BJ (cell line): ENCODE results near the gene MAP3K4. TPM values are rescaled to one million over a fixed set of nuclear protein-coding genes. Genes with fewer than 3 reads are reported as not detected.

Experiments
- CTCF ChIA-PET: fragments of 350-600 bp; formaldehyde crosslinking; extraction: SDS; loops from one replicate; lab custom pipeline; 2021; ENCODE audit warnings: antibody characterized with exemption, inconsistent platforms; lab: Yijun Ruan, JAX
- POLR2A ChIA-PET: fragments of 300-600 bp; sonication (Branson Sonifier 250); formaldehyde crosslinking; extraction: SDS; loops from one replicate; lab custom pipeline; 2021; ENCODE audit warnings: antibody characterized with exemption; lab: Charles Lee
- DNase-seq: peaks from one replicate; pipeline ENCODE4 v3.0.0-alpha.2; 2011; ENCODE audit warnings: low read depth
- H3K27me3 ChIP-seq: 2 replicates; pipeline ENCODE4 v1.6.0; 2011; ENCODE audit warnings: low read length; ENCODE audit not compliant: control insufficient read depth, insufficient read depth
- H3K36me3 ChIP-seq: 2 replicates; pipeline ENCODE4 v1.5.1; 2011; ENCODE audit warnings: low read length; ENCODE audit not compliant: control insufficient read depth, insufficient read depth
- H3K4me3 ChIP-seq: 2 replicates; pipeline ENCODE4 v1.5.1; 2011; ENCODE audit warnings: low read depth, mild to moderate bottlenecking, control low read depth, low read length
- polyA plus RNA-seq: library from polyadenylated mRNA; depleted of rRNA; stranded (reverse); fragments of >200 nt; gene quantifications from 2 replicates; pipeline ENCODE4 v1.2.3, GENCODE V29; 2011
- TF ChIP-seq, protein P1 (sequence below): IDR thresholded peaks from 2 replicates; pipeline ENCODE4 v1.5.1; 2011; ENCODE audit warnings: low read depth, mild to moderate bottlenecking, control low read depth, inconsistent platforms, low read length, moderate library complexity; ENCODE audit not compliant: insufficient read depth

Gene MAP3K4
- polyA plus RNA-seq, 1 experiment, result 5.3 TPM

- CTCF ChIA-PET, result no interaction called here
- H3K4me3 ChIP-seq, result no peak overlapping the region
- no peak for DNase-seq
These were observed 63.3 kb downstream of the MAP3K4 start for GRCh38 chr6:161054876-161055275.

GRCh38 chr6:161056451-161056850 lies 64.9 kb downstream of the MAP3K4 start:
- Histone ChIP-seq H3K27me3 (no peaks in the 10 kb centered on the region), H3K4me3 (no peak overlapping the region), H3K36me3 (no peaks in the 10 kb centered on the region)
- ChIA-PET CTCF (no interaction called here), POLR2A (no interaction called here)
- TF ChIP-seq, protein P1, sequence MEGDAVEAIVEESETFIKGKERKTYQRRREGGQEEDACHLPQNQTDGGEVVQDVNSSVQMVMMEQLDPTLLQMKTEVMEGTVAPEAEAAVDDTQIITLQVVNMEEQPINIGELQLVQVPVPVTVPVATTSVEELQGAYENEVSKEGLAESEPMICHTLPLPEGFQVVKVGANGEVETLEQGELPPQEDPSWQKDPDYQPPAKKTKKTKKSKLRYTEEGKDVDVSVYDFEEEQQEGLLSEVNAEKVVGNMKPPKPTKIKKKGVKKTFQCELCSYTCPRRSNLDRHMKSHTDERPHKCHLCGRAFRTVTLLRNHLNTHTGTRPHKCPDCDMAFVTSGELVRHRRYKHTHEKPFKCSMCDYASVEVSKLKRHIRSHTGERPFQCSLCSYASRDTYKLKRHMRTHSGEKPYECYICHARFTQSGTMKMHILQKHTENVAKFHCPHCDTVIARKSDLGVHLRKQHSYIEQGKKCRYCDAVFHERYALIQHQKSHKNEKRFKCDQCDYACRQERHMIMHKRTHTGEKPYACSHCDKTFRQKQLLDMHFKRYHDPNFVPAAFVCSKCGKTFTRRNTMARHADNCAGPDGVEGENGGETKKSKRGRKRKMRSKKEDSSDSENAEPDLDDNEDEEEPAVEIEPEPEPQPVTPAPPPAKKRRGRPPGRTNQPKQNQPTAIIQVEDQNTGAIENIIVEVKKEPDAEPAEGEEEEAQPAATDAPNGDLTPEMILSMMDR, result no peak
- DNase-seq, result no peak

More at GRCh38 chr6:161054876-161055275, 63.3 kb downstream of the MAP3K4 start:
- no peaks in the 10 kb centered on the region for H3K36me3 ChIP-seq
- TF ChIP-seq, protein P1, result no peak
- POLR2A ChIA-PET, result no interaction called here
- H3K27me3 ChIP-seq, result no peaks in the 10 kb centered on the region

DNA sequence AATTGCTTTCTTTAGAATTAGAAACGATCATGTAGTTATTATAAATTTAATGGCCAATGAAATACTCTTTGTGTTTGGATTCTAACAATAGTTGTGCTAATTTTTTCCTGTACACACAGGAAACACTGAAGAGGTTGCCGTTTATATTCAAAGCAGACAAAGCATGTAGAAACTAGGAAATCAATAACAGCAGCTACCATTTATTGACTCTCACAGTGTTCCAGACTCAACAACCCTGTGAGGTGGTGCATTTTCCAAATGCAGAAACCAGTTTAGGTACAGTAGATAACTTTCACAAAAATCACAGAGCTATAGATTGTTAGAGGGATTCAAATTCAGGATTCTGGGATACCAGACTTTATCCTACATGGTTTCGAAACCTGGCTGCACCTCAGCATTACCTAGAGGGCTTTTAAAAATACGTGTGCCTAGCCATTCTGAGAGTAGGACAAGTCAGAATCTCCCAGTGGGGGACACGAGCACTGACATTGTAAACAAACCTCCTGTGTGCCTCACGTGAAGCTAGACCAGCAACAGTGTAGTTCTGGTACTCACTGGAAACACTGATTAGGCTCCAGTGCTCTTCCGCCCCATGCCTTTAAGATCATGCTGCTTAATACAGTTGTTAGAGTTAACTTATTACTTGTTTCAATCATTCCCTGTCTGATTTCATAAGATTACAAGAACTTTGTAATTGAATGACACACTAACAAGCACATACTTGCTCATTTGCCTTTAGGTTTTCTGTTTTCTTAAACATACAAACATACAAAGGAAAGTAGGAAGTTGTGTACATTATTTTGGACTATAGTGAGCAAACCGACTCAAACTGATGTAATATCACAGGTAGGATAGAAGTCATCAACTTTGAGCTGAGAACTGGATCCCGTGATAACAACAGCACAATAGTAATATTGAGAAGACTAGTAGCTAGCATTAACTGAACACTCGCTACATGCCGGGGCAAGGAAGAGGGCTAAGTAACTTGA lies 65.8 kb downstream of the MAP3K4 start:
- POLR2A ChIA-PET, result no interaction called here

DNA sequence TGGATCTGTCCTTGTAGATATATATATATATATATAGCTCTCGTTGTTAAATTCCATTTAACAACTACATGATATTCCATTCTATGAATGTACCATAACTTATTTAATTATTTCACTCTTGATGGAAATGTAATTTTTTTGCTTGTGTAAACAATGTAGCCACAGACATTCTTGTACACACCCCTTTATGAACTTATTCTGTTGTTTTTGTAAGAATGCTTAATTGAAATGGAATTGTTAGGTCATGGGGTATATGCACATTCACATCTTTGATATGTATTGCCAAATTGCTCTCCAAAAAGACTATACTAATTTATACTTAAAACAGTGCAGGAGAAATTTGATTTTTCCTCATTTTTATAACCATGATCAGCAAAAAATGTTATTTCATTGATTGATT lies 67.2 kb downstream of the MAP3K4 start:
- TF ChIP-seq, protein P1, result no peak
- no peak for DNase-seq
- ChIA-PET POLR2A (no interaction called here), CTCF (interaction anchor here (1.4 kb wide), 1 partner anchor 11 kb away, joined by 3 read pairs; no protein-coding TSS in a partner anchor)
- Histone ChIP-seq H3K36me3 (no peaks in the 10 kb centered on the region), H3K27me3 (no peaks in the 10 kb centered on the region), H3K4me3 (no peak overlapping the region)

More for the DNA sequence above, 65.8 kb downstream of the MAP3K4 start:
- H3K36me3 ChIP-seq, result no peaks in the 10 kb centered on the region
- no peaks in the 10 kb centered on the region for H3K27me3 ChIP-seq
- CTCF ChIA-PET, result interaction anchor here (0.6 to 1.4 kb wide), 3 partner anchors 10 to 69 kb away, joined by 3 to 4 read pairs (median 3); no protein-coding TSS in a partner anchor
- no peak for DNase-seq
- TF ChIP-seq, protein P1, result no peak
- H3K4me3 ChIP-seq, result no peak overlapping the region

GRCh38 chr6:161061576-161061975 lies 70.0 kb downstream of the MAP3K4 start:
- TF ChIP-seq, protein P1, result no peak
- ChIA-PET CTCF (no interaction called here), POLR2A (interaction anchor here (0.6 kb wide), 1 partner anchor 32 kb away, joined by 4 read pairs; no protein-coding TSS in a partner anchor)
- DNase-seq, result no peak
- Histone ChIP-seq H3K4me3 (no peak overlapping the region), H3K27me3 (no peaks in the 10 kb centered on the region), H3K36me3 (no peaks in the 10 kb centered on the region)
